NCI-H146 (cell line): ENCODE data around the gene MIAT.

ENCODE experiments used
- DNase-seq: peaks from one replicate; lab custom pipeline; 2025; lab: John Stamatoyannopoulos, UW

Gene MIAT

GRCh38 chr22:26656891-26657851, at the start of gene MIAT:
Gene MIAT, plus strand, starts transcription at chr22:26657588.
- DNase-seq = peak; percentile 72

DNA sequence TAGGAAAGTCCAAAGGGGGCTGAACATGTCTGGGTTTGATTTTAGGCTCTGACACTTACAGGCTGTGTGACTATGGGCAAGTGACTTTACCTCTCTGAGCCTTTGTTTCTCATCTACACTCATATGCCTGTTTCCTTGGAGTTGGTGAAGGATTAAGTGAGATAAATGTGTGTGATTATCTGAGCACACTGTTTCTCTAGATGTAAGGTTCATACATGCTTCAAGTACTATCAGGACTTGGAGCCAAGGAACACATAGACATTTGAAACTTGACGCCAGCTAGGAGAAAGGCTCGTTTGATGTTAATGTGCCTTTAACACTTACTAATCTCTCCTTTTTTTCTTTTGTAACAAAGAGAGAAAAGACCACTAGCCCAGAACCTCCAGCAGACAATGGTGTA, 49.3 kb upstream of the MIAT start:
- no peak for DNase-seq

- DNase-seq = no peak
Measured at GRCh38 chr22:26609287-26609686, 48.1 kb upstream of the MIAT start.

- no peak for DNase-seq
Measured at GRCh38 chr22:26610072-26610958, 47.1 kb upstream of the MIAT start.

GRCh38 chr22:26610996-26611395, 46.4 kb upstream of the MIAT start:
- DNase-seq = no peak

- no peak for DNase-seq
Measured at GRCh38 chr22:26612652-26613051, 44.7 kb upstream of the MIAT start.

DNA sequence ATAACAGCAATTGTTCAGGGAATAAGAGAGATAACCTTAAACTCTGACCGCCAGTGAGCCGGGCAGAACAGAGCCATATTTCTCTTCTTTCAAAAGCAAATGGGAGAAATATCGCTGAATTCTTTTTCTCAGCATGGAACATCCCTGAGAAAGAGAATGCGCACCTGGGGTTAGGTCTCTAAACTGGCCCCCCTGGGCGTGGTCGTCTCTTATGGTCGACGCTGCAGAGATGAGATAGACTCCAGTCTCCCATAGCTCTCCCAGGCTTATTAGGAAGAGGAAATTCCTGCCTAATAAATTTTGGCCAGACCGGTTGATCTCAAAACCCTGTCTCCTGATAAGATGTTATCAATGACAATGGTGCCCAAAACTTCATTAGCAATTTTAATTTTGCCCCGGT, 43.6 kb upstream of the MIAT start:
- DNase-seq = peak; percentile 34

DNA sequence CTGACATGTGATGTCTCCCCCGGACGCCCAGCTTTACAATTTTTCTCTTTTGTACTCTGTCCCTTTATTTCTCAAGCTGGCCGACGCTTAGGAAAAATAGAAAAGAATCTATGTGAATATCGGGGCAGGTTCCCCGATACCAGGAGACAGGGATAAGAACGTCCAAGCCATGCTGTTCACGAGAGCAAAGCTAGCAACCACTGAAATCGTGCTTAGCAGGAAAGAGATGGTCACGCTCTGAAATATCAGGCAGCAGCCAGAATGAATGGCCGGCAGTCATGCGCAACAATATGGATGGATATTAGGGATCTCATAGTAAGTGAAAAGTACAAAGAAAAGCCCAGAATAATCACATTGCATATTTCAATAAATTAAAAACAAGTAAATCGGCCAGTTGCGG, 43.1 kb upstream of the MIAT start:
- no peak for DNase-seq

DNA sequence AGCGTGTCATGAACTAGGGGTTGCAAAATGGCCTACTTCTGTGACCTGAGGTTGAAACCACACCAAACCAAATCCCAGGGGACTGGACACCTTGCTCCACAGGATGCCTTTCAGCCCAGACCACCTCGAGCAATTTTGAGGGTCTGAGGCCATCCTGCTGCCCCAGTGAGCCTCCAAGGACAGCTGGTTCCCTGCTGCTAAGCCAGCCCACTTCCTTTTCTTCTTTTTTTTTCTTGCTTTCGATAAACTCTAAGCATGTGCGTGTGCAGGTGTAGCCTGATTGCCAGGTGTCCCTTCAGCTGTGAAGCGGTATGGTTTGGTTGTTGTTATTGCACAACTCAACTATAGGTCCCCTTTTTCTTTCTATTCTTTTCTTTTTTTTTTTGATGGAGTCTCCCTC, 42.2 kb upstream of the MIAT start:
- peak; percentile 55 for DNase-seq

GRCh38 chr22:26615830-26616435, 41.5 kb upstream of the MIAT start:
- DNase-seq = no peak

DNA sequence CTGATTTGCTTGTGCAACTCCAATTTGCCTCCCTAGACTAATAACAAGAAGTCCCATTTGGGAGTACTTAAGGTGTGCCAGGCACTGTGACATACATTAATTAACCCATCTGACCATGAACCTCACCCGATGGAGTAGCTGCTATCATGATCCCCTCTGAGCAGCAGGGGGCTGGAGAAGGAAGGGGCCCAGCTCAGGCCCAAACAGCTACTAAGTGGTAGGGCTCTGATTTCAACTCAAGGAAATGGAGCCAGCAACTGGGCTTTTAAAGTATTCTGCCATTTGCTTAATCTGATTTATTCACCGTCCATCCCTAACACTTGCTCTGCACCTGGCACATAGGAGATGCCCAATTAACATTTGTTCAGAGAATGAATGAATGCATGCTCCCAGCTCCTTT, 40.7 kb upstream of the MIAT start:
- DNase-seq = no peak

DNA sequence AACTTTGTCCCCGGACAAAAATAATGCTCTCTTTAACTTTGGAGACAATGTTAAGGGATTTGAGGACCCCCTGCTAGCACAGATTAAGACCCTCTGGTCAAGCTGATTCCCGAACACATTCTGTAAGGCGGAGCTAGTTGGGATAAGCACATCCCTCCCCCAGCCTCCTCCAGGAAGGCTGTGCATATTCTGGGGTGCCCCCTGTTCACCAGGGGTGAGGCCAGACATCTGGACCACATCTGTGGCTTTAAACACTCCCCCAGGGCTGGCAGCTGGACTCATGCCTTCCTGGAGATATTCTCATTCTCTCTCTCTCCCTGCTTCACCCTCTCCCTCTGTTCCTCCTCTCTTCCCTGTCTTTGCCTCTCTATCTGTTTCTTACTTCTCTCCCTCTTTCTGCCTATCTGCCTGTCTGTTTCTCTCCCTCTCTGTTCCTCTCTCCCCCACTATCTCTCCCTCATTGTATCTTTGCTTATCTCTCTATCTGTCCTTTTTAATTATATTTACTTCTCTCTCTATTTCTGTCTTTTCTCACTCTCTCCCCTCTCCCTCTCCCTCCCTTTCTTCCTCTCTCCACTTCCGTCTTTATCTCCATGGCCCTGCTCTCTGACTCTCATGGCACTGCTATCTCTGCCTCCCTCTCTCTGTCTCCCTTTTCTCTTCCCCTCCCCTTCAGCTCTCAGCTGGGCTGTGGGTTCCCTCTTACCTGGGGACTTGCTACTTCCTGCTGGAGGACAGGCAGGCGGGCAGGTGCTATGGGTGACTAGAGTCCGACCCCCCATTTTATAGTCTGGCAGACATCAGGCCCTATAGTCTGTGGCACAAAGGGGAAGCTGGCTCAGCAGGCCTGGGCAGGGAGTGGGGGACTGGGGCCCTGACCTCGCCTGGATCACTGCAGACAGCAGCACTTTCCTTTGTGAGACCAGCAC, 39.9 kb upstream of the MIAT start, which contains the start of gene CRYBB1:
CRYBB1 (minus strand) TSS at position 757 of the 929 bp plus-strand sequence. CDS start 1,708 bp downstream, outside the sequence.
- no peak for DNase-seq

GRCh38 chr22:26618455-26618854, 38.9 kb upstream of the MIAT start:
- DNase-seq = no peak

GRCh38 chr22:26619510-26619909, 37.9 kb upstream of the MIAT start:
- no peak for DNase-seq

DNA sequence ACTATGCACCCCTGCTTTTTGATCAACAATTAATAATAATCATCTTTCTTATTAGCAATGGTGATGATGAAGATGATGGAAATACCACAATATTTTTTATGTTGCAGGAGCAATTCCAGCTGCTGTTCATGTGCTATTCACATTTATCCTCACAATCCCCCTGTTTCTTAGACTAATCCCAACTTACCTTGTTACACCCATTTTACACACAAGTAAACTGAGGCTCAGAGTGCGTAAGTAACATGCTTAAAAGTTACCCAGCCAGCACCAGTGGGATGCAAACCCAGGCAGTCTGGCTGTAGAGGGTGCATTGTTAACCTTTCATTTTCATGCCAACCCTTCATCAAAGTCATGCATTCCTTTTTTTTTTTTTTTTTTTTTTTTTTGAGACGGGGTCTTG, 37.2 kb upstream of the MIAT start:
- no peak for DNase-seq

DNA sequence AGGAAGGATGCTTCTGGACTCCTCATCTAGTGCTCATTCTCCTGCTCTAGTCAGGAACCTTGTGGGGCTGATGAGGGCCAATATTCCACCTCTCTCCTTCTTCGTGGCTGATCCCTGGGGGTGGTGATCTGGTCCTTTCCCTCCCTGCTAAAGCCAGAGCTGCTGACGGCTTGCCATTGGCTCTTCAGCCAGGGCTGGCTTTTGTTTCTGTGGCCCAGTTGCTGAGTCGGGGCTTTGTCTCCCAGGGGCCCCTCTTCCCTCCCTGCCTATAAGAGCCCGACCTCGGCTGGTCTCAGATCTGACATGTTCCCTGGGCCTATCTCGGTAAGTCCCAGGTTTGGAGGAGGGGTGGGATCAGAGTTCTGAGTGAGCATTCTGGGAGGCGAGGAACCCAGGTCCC, 35.7 kb upstream of the MIAT start, which contains the start of gene CRYBA4:
CRYBA4 (plus strand) TSS at position 301 of the 400 bp plus-strand sequence. CDS start 634 bp downstream, outside the sequence.
- DNase-seq = no peak

GRCh38 chr22:26623984-26624383, 33.4 kb upstream of the MIAT start:
- no peak for DNase-seq

DNA sequence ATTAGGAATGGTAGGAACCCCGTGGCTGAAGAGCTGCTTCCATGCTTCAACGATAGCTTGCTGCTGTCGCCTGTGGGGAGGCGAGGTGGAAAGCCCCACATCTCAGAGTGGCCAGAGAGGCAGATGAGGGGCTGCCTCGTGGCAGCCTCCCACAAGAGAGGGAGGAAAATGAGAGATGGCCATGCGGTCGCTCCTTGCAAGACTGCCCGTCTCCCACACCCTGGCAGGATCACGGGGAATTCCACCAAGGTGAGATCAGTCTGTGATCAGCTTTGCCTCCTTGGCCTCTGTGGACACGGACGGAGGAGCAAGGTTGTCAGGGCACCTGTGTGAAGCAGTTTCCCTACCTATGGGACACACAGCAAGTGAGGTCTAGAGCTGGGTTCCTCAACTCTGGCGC, 32.6 kb upstream of the MIAT start:
- DNase-seq = no peak

DNA sequence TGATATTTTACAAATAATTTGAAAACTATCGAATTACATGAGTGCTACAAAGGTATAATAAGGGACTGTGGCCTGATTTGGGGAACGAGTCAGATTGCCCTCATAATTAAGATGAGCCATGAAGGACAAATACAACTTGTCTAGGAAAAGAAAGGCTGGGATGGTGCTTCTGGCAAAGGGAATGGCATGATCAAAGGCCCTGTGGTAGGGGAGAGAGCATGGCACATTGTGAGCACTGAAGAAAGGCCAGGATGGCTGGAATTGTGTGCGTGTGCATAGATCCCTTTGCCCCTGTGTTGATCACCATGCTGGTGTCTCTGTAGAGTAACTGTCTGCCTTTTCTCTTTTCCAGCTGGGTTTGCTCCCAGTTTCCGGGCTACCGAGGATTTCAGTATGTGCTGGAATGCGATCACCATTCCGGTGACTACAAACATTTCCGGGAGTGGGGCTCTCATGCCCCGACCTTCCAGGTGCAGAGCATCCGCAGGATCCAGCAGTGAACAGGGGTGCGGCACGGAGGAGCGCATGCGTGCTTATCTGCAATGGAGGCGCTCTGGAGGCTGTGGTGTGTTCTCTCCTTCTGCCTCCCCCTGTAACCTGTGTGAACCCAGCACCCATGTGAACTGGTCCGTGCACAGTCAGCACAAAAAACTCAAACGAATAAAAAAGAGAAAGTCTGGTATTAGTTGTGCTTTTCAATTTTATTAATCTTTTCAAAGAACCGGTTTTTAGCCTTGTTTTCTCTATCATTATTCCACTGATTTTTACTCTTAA, 27.2 kb upstream of the MIAT start:
- DNase-seq = no peak

- no peak for DNase-seq
Measured at GRCh38 chr22:26631282-26631681, 26.1 kb upstream of the MIAT start.
